GM04503 (cell line): ENCODE measurements around the gene STK10.

Experiments
- DNase-seq: peaks from one replicate; pipeline ENCODE4 v3.0.0-alpha.2; 2012; ENCODE audit warnings: low read depth

Gene STK10

GRCh38 chr5:172188893-172189692 lies 1.1 kb upstream of the STK10 start:
- no peak for DNase-seq

GRCh38 chr5:172187118-172188032 lies 649 bp downstream of the STK10 start:
- DNase-seq = no peak

- DNase-seq = no peak
Observed at GRCh38 chr5:172186114-172186695, 1.8 kb downstream of the STK10 start.

- DNase-seq = no peak
Observed at GRCh38 chr5:172185096-172185461, 2.9 kb downstream of the STK10 start.

GRCh38 chr5:172183881-172184280 lies 4.1 kb downstream of the STK10 start:
- no peak for DNase-seq

- DNase-seq = no peak
Observed at GRCh38 chr5:172182291-172182690, 5.7 kb downstream of the STK10 start.

- no peak for DNase-seq
Observed at GRCh38 chr5:172180936-172181335, 7.1 kb downstream of the STK10 start.

GRCh38 chr5:172178991-172179989 lies 8.7 kb downstream of the STK10 start:
- DNase-seq = no peak

GRCh38 chr5:172178301-172178987 lies 9.6 kb downstream of the STK10 start:
- no peak for DNase-seq

- DNase-seq = no peak
Observed at GRCh38 chr5:172177176-172177575, 10.8 kb downstream of the STK10 start.

GRCh38 chr5:172175263-172175719 lies 12.7 kb downstream of the STK10 start:
- DNase-seq = no peak

GRCh38 chr5:172173564-172174153 lies 14.4 kb downstream of the STK10 start:
- no peak for DNase-seq

GRCh38 chr5:172172912-172173563 lies 15.0 kb downstream of the STK10 start:
- no peak for DNase-seq

GRCh38 chr5:172171118-172171517 lies 16.9 kb downstream of the STK10 start:
- no peak for DNase-seq

GRCh38 chr5:172170251-172170701 lies 17.7 kb downstream of the STK10 start:
- DNase-seq = no peak

GRCh38 chr5:172169216-172169615 lies 18.8 kb downstream of the STK10 start:
- no peak for DNase-seq

- no peak for DNase-seq
Observed at GRCh38 chr5:172168311-172168710, 19.7 kb downstream of the STK10 start.

GRCh38 chr5:172167895-172168294 lies 20.1 kb downstream of the STK10 start:
- DNase-seq = no peak

- no peak for DNase-seq
Observed at GRCh38 chr5:172166030-172166826, 21.8 kb downstream of the STK10 start.
